ENCODE data around the gene ATP1B1. TPM values are rescaled to one million over a fixed set of nuclear protein-coding genes. Genes with fewer than 3 reads are reported as not detected.

ATP1B1 gene
- total and polyA plus RNA-seq, 2 of the 8 experiments (the other 6 are each of a cell fraction or from before 2014, with no cell fraction given) = 16.3 to 76.5 TPM

GRCh38 chr1:169105434-169106094 lies 926 bp upstream of the ATP1B1 start (continued):
- TF ChIP-seq RAD21 (IDR thresholded peaks at IDR 0.05 in 1 of 2, conservative IDR thresholded peaks at IDR 0.05 in 1 of 2; ENCODE audit: low read depth in 2 of 2, low read length in 2 of 2) = peak; percentile 9 to 24; a peak in 2 of 4 replicates
- TF ChIP-seq CTCF (IDR thresholded peaks at IDR 0.05; ENCODE audit: control extremely low read depth in 1 of 3, insufficient read depth in 1 of 3, low read depth in 1 of 3, low read length in 3 of 3) = peak in 1 of 3 experiments; percentile 21; a peak in 1 of 4 replicates
- peak; percentile 46 to 86; a peak in 2 of 3 replicates for TF ChIP-seq POLR2A (IDR thresholded peaks at IDR 0.05; ENCODE audit: control extremely low read depth in 1 of 2, low read depth in 2 of 2, low read length in 2 of 2)
- TF ChIP-seq BACH1 (IDR thresholded peaks at IDR 0.05; ENCODE audit: low read length) = no peak
- no peak for TF ChIP-seq ATF2 (IDR thresholded peaks at IDR 0.05; ENCODE audit: low read length)
- TF ChIP-seq EZH2 (IDR thresholded peaks at IDR 0.05; ENCODE audit: low read depth, low read length, severe bottlenecking) = no peak
- no peak for TF ChIP-seq EGR1 (IDR thresholded peaks at IDR 0.05; ENCODE audit: borderline replicate concordance, low read depth, low read length)

All from H1 (cell line).